H9 (cell line): ENCODE data around the gene SUPT5H. TPM values are rescaled to one million over a fixed set of nuclear protein-coding genes. Genes with fewer than 3 reads are reported as not detected.

Experiments
- DNase-seq: peaks from one replicate; pipeline ENCODE4 v3.0.0-alpha.2; 2017
- H2AFZ ChIP-seq: one replicate; pipeline ENCODE4 v1.6.1; 2013; ENCODE audit warnings: mild to moderate bottlenecking, low read length, control low read depth, moderate library complexity
- H2AK5ac ChIP-seq: 2 replicates; pipeline ENCODE4 v1.6.1; 2013; ENCODE audit warnings: low read length, control low read depth, mixed read lengths; ENCODE audit not compliant: insufficient read length
- H2BK120ac ChIP-seq: one replicate; pipeline ENCODE4 v1.6.1; 2013; ENCODE audit warnings: low read depth, mild to moderate bottlenecking, low read length, control low read depth, inconsistent platforms; ENCODE audit not compliant: poor library complexity, severe bottlenecking
- H2BK12ac ChIP-seq: 2 replicates; pipeline ENCODE4 v1.6.1; 2013; ENCODE audit warnings: low read length, control low read depth, mixed read lengths, low read depth; ENCODE audit not compliant: insufficient read length
- H2BK15ac ChIP-seq: 2 replicates; pipeline ENCODE4 v1.6.1; 2013; ENCODE audit warnings: low read depth, low read length, control low read depth
- H2BK20ac ChIP-seq: one replicate; pipeline ENCODE4 v1.6.1; 2013; ENCODE audit warnings: low read depth, mild to moderate bottlenecking, low read length, control low read depth, inconsistent platforms; ENCODE audit not compliant: poor library complexity, severe bottlenecking
- H2BK5ac ChIP-seq: 2 replicates; pipeline ENCODE4 v1.6.1; 2013; ENCODE audit warnings: low read length, control low read depth, mixed read lengths; ENCODE audit not compliant: insufficient read length
- H3K14ac ChIP-seq: 2 replicates; pipeline ENCODE4 v1.6.1; 2013; ENCODE audit warnings: low read length, control low read depth; ENCODE audit not compliant: insufficient read depth
- H3K18ac ChIP-seq: 2 replicates; pipeline ENCODE4 v1.6.1; 2013; ENCODE audit warnings: low read depth, mild to moderate bottlenecking, mixed read lengths, low read length, control low read depth; ENCODE audit not compliant: insufficient read length
- H3K23ac ChIP-seq: 2 replicates; pipeline ENCODE4 v1.6.1; 2013; ENCODE audit warnings: low read length, control low read depth, mixed read lengths, low read depth; ENCODE audit not compliant: insufficient read length
- H3K23me2 ChIP-seq: 2 replicates; pipeline ENCODE4 v1.6.1; 2013; ENCODE audit warnings: low read depth, mild to moderate bottlenecking, mixed read lengths, low read length, control low read depth; ENCODE audit not compliant: insufficient read length, poor library complexity, severe bottlenecking
- H3K27ac ChIP-seq: 2 replicates; pipeline ENCODE4 v1.5.1; 2013; ENCODE audit warnings: low read length, control low read depth, mixed read lengths, low read depth; ENCODE audit not compliant: insufficient read length
- H3K27me3 ChIP-seq: 2 replicates; pipeline ENCODE4 v1.6.1; 2013; ENCODE audit warnings: low read length, control low read depth, inconsistent platforms; ENCODE audit not compliant: insufficient read depth
- H3K4ac ChIP-seq: 2 replicates; pipeline ENCODE4 v1.6.1; 2013; ENCODE audit warnings: low read depth, mild to moderate bottlenecking, control low read depth, inconsistent platforms, low read length, moderate library complexity
- H3K4me1 ChIP-seq: 2 replicates; pipeline ENCODE4 v1.6.1; 2013; ENCODE audit warnings: low read length, control low read depth, inconsistent platforms; ENCODE audit not compliant: insufficient read depth
- H3K4me2 ChIP-seq: 2 replicates; pipeline ENCODE4 v1.6.1; 2013; ENCODE audit warnings: low read length, control low read depth, mixed read lengths; ENCODE audit not compliant: insufficient read length, insufficient read depth
- H3K56ac ChIP-seq: 2 replicates; pipeline ENCODE4 v1.6.1; 2013; ENCODE audit warnings: low read depth, mild to moderate bottlenecking, mixed read lengths, low read length, control low read depth; ENCODE audit not compliant: insufficient read length
- H3K79me1 ChIP-seq: 2 replicates; pipeline ENCODE4 v1.6.1; 2013; ENCODE audit warnings: low read depth, mild to moderate bottlenecking, moderate library complexity, low read length, control low read depth, inconsistent platforms; ENCODE audit not compliant: insufficient read depth, poor library complexity, severe bottlenecking
- H3K79me2 ChIP-seq: 2 replicates; pipeline ENCODE4 v1.6.1; 2013; ENCODE audit warnings: low read length, control low read depth, inconsistent platforms; ENCODE audit not compliant: insufficient read depth
- H3K9ac ChIP-seq: 2 replicates; pipeline ENCODE4 v1.6.1; 2013; ENCODE audit warnings: low read length, control low read depth, mixed read lengths; ENCODE audit not compliant: insufficient read length; ENCODE audit errors: extremely low read depth
- H3K9me3 ChIP-seq: one replicate; pipeline ENCODE4 v1.6.1; 2013; ENCODE audit warnings: low read depth, low read length, inconsistent platforms; ENCODE audit not compliant: control insufficient read depth
- H3T11ph ChIP-seq: one replicate; pipeline ENCODE4 v1.6.1; 2013; ENCODE audit warnings: mild to moderate bottlenecking, low read length, control low read depth, inconsistent platforms
- H4K20me1 ChIP-seq: one replicate; pipeline ENCODE4 v1.6.1; 2013; ENCODE audit not compliant: control insufficient read depth, insufficient read length, insufficient read depth
- H4K5ac ChIP-seq: 2 replicates; pipeline ENCODE4 v1.6.1; 2013; ENCODE audit warnings: low read depth, mild to moderate bottlenecking, mixed read lengths, low read length, control low read depth; ENCODE audit not compliant: insufficient read length
- H4K8ac ChIP-seq: replicated peaks from 2 replicates; pipeline ENCODE4 v1.6.1; 2013; ENCODE audit warnings: low read length, control low read depth, mixed read lengths, low read depth; ENCODE audit not compliant: insufficient read length
- H4K91ac ChIP-seq: 2 replicates; pipeline ENCODE4 v1.6.1; 2013; ENCODE audit warnings: low read depth, mild to moderate bottlenecking, moderate library complexity, mixed read lengths, low read length, control low read depth; ENCODE audit not compliant: insufficient read length
- H3K27ac Mint-ChIP-seq, 3 experiments: 2 replicates in 2 of 3; 3 replicates in 1 of 3; pipeline ENCODE4 v1.8.0; 2020 to 2021; ENCODE audit warnings: mixed read lengths in 3 of 3, mild to moderate bottlenecking in 1 of 3, moderate library complexity in 1 of 3
- H3K27me3 Mint-ChIP-seq: 2 replicates; pipeline ENCODE4 v1.8.0; 2021; ENCODE audit warnings: low read depth, mild to moderate bottlenecking, moderate library complexity, mixed read lengths
- H3K36me3 Mint-ChIP-seq, 3 experiments: 2 replicates in 2 of 3; 3 replicates in 1 of 3; pipeline ENCODE4 v1.8.0; 2020 to 2021; ENCODE audit warnings: low read depth in 3 of 3, mixed read lengths in 3 of 3; ENCODE audit not compliant: insufficient read depth in 1 of 3
- H3K4me1 Mint-ChIP-seq, 2 experiments: 2 replicates each; pipeline ENCODE4 v1.8.0; 2020; ENCODE audit warnings: mixed read lengths in 2 of 2
- H3K4me3 Mint-ChIP-seq, 2 experiments: 2 replicates in 1 of 2; 3 replicates in 1 of 2; pipeline ENCODE4 v1.8.0; 2020 to 2021; ENCODE audit warnings: mild to moderate bottlenecking in 2 of 2, mixed read lengths in 2 of 2, moderate library complexity in 1 of 2
- H3K9me3 Mint-ChIP-seq, 2 experiments: 2 replicates in 1 of 2; 3 replicates in 1 of 2; pipeline ENCODE4 v1.8.0; 2020; ENCODE audit warnings: mild to moderate bottlenecking in 2 of 2, mixed read lengths in 2 of 2, moderate library complexity in 1 of 2
- WGBS: extraction: QIAGEN DNeasy Blood & Tissue Kit; methylation state at CpG from one replicate; pipeline ENCODE4 v1.1.7; 2013; ENCODE audit warnings: missing lambda C conversion rate, low lambda C conversion rate, mixed read lengths; ENCODE audit not compliant: insufficient read length; ENCODE audit errors: extremely low coverage; 5-methylcytosine and 5-hydroxymethylcytosine counted together
- total RNA-seq: library from RNA; stranded (reverse); gene quantifications from 2 replicates; pipeline ENCODE4 v1.2.1, GENCODE V29; 2021
- TF ChIP-seq, protein P1 (sequence below): fragments of 200-600 bp; sonication (generic); conservative IDR thresholded peaks from 3 replicates; pipeline ENCODE4 v1.8.0; 2021; ENCODE audit warnings: antibody characterized with exemption, mild to moderate bottlenecking

SUPT5H gene
- total RNA-seq, 1 experiment from 2014 or later, result 145 TPM

DNA sequence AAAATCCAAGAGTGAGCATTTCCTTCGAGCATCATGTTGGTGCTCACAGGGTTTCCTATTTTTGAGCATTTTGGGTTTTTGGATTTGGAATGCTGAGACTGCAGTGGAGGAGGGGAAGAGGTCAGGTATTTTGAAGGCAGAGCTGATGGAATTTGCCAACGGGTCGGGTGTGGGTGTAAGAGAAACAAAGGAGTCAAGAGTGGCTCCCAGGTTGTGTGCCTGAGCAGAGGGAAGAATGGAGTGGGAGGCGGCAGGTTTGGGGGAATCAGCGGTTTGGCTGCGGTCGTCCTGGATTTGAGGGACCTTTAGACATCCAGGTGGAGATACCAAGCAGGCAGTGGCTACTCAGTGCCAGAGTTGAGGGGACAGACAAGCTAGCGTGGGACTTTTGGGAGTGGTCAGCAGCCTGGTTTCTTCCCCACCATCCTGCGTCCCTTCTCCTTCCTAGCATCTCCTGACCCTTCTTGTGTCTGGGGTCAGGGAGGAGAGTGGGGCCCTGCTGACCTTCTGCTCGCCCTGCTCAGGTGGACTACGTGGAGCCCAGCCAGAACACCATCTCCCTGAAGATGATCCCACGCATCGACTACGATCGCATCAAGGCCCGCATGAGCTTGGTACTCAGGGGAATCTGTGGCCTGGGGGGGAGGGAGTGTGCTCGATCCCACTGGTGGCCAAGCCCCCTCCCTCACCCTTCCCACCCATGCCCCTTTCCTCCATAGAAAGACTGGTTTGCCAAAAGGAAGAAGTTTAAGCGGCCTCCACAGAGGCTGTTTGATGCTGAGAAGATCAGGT, 20.8 kb downstream of the SUPT5H start:
- Histone ChIP-seq H3K9me3 (no peaks in the 10 kb centered on the region), H3K9ac (no peak overlapping the region), H3K79me2 (no peaks in the 10 kb centered on the region), H2AFZ (no peak overlapping the region), H3K56ac (no peak overlapping the region), H2AK5ac (no peak overlapping the region), H3K14ac (no peak overlapping the region), H2BK15ac (no peak overlapping the region), H2BK120ac (no peak overlapping the region), H3K23ac (no peak overlapping the region), H4K91ac (no peak overlapping the region), H3K23me2 (no peaks in the 10 kb centered on the region), H3K18ac (no peak overlapping the region), H3K79me1 (no peaks in the 10 kb centered on the region), H3T11ph (no peak overlapping the region), H2BK12ac (no peak overlapping the region), H3K4me2 (no peak overlapping the region), H3K4ac (no peak overlapping the region), H4K20me1 (peaks cover 3% of the 10 kb centered on the region), H4K8ac (no peak overlapping the region), H3K27me3 (no peaks in the 10 kb centered on the region), H3K27ac (no peak overlapping the region), H2BK20ac (no peak overlapping the region), H3K4me1 (no peaks in the 10 kb centered on the region), H4K5ac (no peak overlapping the region), H2BK5ac (no peak overlapping the region)
- WGBS, result no CpG with 5 or more reads among the region's 18 CpGs
- DNase-seq, result no peak
- H3K27me3 Mint-ChIP-seq, result no peaks in the 10 kb centered on the region; the same call in 1 of the 2 replicates
- no peaks in the 10 kb centered on the region for H3K4me1 Mint-ChIP-seq
- H3K27ac Mint-ChIP-seq, result peak overlapping the region in 2 of 3 experiments; percentile 9 to 34; a peak in 3 of 7 replicates
- no peak overlapping the region for H3K4me3 Mint-ChIP-seq
- H3K36me3 Mint-ChIP-seq, result peaks cover 48 to 81% (median 80%) of the 10 kb centered on the region in 3 experiments
- H3K9me3 Mint-ChIP-seq, result no peaks in the 10 kb centered on the region
- TF ChIP-seq, protein P1, sequence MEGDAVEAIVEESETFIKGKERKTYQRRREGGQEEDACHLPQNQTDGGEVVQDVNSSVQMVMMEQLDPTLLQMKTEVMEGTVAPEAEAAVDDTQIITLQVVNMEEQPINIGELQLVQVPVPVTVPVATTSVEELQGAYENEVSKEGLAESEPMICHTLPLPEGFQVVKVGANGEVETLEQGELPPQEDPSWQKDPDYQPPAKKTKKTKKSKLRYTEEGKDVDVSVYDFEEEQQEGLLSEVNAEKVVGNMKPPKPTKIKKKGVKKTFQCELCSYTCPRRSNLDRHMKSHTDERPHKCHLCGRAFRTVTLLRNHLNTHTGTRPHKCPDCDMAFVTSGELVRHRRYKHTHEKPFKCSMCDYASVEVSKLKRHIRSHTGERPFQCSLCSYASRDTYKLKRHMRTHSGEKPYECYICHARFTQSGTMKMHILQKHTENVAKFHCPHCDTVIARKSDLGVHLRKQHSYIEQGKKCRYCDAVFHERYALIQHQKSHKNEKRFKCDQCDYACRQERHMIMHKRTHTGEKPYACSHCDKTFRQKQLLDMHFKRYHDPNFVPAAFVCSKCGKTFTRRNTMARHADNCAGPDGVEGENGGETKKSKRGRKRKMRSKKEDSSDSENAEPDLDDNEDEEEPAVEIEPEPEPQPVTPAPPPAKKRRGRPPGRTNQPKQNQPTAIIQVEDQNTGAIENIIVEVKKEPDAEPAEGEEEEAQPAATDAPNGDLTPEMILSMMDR, result no peak
